ENCODE data around the gene ACTG2. TPM values are rescaled to one million over a fixed set of nuclear protein-coding genes. Genes with fewer than 3 reads are reported as not detected.

The ACTG2 gene
- total RNA-seq, 4 donors from 2014 or later = 37.7 to 809 (median 109) TPM

DNA sequence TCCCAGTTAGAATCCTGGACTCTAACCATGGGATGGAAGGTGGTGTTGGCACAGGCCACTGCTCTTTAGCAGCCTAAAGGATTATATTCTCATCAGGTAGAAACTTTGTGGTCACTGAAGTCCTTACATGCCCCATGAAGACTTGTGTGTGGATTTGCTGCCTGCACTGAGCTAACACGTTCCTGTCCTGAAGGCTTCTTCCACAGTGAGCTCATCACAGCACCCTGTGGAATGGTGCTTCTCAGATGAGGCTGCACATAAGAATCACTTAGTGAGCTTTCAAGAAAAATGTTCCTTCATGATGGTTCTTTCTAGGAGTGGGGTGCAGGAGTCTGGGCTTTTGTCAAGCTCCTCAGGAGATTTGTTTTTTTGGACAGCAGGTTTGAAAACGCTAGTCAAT is 37.3 kb upstream of the ACTG2 start:
- WGBS, 2 donors = 66 to 75% methylated on average over 2 of the region's 2 CpGs
- TF ChIP-seq POLR2A (IDR thresholded peaks at IDR 0.05) = no peak
- no peak for TF ChIP-seq CTCF (IDR thresholded peaks at IDR 0.05)

DNA sequence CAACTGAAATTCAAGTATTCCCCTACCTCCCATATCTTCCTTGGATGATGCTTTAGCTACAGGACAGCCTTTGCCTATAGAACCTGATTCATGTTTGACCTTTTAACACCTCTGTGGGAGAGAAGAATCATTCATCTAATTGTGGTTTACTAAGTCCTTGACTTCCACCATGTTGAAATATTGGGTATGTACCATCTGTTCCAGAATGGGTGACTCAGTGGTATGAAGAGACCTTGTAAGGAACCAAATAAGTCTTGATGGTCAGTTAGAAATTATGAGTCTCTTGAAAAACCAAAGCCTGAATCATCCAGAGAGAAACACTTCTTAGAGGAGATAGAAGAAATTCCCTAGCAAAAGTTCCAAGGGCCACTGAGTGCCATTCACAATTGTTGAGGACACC is 36.6 kb upstream of the ACTG2 start:
- Histone ChIP-seq H3K36me3 (peaks cover 21 to 97% (median 25%) of the 10 kb centered on the region in 3 donors), H3K27ac (no peak overlapping the region), H3K4me3 (no peak overlapping the region), H3K9me3 (no peaks in the 10 kb centered on the region), H3K4me1 (peaks cover 0 to 5% (median 4%) of the 10 kb centered on the region in 3 donors), H3K27me3 (no peaks in the 10 kb centered on the region)
- intact Hi-C loops (cut with DNase I) = no loop called here
- DNase-seq = no peak
- no peak for TF ChIP-seq CTCF (IDR thresholded peaks at IDR 0.05)
- no peak for TF ChIP-seq POLR2A (IDR thresholded peaks at IDR 0.05)

More for the DNA sequence above, 37.3 kb upstream of the ACTG2 start:
- Histone ChIP-seq H3K36me3 (peaks cover 18 to 97% (median 29%) of the 10 kb centered on the region in 3 donors), H3K27ac (no peak overlapping the region), H3K27me3 (no peaks in the 10 kb centered on the region), H3K4me3 (no peak overlapping the region), H3K9me3 (no peaks in the 10 kb centered on the region), H3K4me1 (peaks cover 0 to 5% (median 4%) of the 10 kb centered on the region in 3 donors)
- intact Hi-C loops (cut with DNase I) = no loop called here
- DNase-seq = no peak

- DNase-seq = no peak
- Histone ChIP-seq H3K4me1 (no peaks in the 10 kb centered on the region), H3K9me3 (no peaks in the 10 kb centered on the region), H3K36me3 (peaks cover 14 to 97% (median 29%) of the 10 kb centered on the region in 3 donors), H3K27ac (no peak overlapping the region), H3K4me3 (no peak overlapping the region), H3K27me3 (no peaks in the 10 kb centered on the region)
- WGBS, 2 donors = 85 to 89% methylated on average over 6 of the region's 6 CpGs
- intact Hi-C loops (cut with DNase I) = no loop called here
- TF ChIP-seq POLR2A (IDR thresholded peaks at IDR 0.05) (no peak), CTCF (IDR thresholded peaks at IDR 0.05) (no peak)
These were observed 32.9 kb upstream of the ACTG2 start for GRCh38 chr2:73859721-73860586.

GRCh38 chr2:73862987-73863386 is 29.8 kb upstream of the ACTG2 start:
- H3K27ac ChIP-seq = no peak overlapping the region
- intact Hi-C loops (cut with DNase I) = no loop called here
- no peaks in the 10 kb centered on the region for H3K27me3 ChIP-seq
- WGBS, 2 donors = 47 to 78% methylated on average over 2 of the region's 2 CpGs
- no peak overlapping the region for H3K4me3 ChIP-seq
- H3K36me3 ChIP-seq = peaks cover 7 to 95% (median 23%) of the 10 kb centered on the region in 3 donors
- TF ChIP-seq CTCF (IDR thresholded peaks at IDR 0.05) (no peak), POLR2A (IDR thresholded peaks at IDR 0.05) (no peak)
- no peaks in the 10 kb centered on the region for H3K4me1 ChIP-seq
- DNase-seq = no peak
- H3K9me3 ChIP-seq = no peaks in the 10 kb centered on the region

DNA sequence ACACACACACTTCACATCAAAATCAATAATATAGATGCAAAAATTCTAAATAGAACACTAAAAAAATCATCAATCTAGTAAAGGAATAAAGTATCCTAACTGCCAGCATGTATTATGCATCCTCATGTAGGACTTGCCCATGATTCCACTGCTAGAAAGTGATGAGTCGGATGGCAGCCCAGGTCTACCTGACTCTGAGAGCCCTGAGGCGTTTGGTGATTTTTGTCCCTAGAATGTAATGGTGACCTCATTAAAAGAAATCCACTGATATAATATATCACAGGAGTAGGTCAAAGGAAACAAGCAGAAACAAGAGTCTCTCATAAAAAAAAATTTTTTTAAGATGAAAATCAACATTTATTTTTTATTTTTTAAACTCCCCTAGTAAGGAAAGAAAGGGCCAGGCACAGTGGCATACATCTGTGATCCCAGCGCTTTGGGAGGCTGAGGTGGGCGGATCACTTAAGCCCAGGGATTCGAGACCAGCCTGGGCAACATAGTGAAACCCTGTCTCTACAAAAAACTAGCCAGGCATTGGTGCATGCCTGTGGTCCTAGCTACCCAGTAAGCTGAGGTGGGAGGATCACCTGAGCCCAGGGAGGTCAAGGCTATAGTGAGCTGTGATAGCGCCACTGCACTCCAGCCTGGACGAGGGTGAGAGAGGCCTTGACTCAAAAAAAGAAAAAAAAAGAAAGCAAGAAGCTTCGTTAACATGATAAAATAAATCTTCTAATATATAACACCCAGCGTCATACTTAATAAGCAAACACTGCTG is 24.4 kb upstream of the ACTG2 start:
- no peaks in the 10 kb centered on the region for H3K9me3 ChIP-seq
- intact Hi-C loops (cut with DNase I) = no loop called here
- no peaks in the 10 kb centered on the region for H3K27me3 ChIP-seq
- DNase-seq = no peak
- peak overlapping the region in 1 of 4 donors; percentile 23 for H3K27ac ChIP-seq
- no peak overlapping the region for H3K4me3 ChIP-seq
- peaks cover 0 to 49% (median 15%) of the 10 kb centered on the region in 3 donors for H3K36me3 ChIP-seq
- TF ChIP-seq CTCF (IDR thresholded peaks at IDR 0.05) (no peak), POLR2A (IDR thresholded peaks at IDR 0.05) (no peak)
- H3K4me1 ChIP-seq = peaks cover 0 to 12% (median 4%) of the 10 kb centered on the region in 3 donors
- 71 to 84% methylated on average over 9 of the region's 9 CpGs for WGBS, 2 donors

Measured in esophagus squamous epithelium (tissue), 5 donors.